Measurements from ENCODE around the gene NEXN.

DNA sequence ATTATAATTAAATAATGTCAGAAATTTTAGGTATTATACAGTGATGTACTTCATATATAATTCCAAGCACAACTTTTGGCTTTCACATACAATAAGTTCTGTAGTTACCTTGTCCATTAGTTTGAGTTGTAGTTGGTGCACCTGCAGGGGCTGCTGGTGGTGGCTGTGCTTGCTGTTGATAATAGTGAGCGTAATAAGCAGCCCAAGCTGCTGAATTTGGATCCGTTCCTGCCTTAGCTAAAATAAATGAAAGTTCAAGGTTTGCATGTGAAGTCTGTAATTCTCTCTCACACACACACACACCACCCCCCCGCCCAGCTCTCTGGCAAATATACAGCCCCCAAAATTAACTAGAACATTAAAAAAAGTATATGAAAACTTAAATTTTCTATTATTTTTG lies 68.0 kb downstream of the NEXN start:
- no peak for TF ChIP-seq POLR2A (IDR thresholded peaks at IDR 0.05)
- TF ChIP-seq, protein P1, sequence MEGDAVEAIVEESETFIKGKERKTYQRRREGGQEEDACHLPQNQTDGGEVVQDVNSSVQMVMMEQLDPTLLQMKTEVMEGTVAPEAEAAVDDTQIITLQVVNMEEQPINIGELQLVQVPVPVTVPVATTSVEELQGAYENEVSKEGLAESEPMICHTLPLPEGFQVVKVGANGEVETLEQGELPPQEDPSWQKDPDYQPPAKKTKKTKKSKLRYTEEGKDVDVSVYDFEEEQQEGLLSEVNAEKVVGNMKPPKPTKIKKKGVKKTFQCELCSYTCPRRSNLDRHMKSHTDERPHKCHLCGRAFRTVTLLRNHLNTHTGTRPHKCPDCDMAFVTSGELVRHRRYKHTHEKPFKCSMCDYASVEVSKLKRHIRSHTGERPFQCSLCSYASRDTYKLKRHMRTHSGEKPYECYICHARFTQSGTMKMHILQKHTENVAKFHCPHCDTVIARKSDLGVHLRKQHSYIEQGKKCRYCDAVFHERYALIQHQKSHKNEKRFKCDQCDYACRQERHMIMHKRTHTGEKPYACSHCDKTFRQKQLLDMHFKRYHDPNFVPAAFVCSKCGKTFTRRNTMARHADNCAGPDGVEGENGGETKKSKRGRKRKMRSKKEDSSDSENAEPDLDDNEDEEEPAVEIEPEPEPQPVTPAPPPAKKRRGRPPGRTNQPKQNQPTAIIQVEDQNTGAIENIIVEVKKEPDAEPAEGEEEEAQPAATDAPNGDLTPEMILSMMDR (IDR thresholded peaks at IDR 0.05) = no peak

Data from Peyer's patch (tissue), 4 donors.